ENCODE data around the gene TRMT112.
A peak's percentile ranks its signal among the peaks of the same experiment; 100 is the strongest.
"Not testable (repeated sequence)": the region's sequence is repeated elsewhere in the genome, so short reads cannot be mapped to it uniquely, and the experiment has no call there.

Gene TRMT112

DNA sequence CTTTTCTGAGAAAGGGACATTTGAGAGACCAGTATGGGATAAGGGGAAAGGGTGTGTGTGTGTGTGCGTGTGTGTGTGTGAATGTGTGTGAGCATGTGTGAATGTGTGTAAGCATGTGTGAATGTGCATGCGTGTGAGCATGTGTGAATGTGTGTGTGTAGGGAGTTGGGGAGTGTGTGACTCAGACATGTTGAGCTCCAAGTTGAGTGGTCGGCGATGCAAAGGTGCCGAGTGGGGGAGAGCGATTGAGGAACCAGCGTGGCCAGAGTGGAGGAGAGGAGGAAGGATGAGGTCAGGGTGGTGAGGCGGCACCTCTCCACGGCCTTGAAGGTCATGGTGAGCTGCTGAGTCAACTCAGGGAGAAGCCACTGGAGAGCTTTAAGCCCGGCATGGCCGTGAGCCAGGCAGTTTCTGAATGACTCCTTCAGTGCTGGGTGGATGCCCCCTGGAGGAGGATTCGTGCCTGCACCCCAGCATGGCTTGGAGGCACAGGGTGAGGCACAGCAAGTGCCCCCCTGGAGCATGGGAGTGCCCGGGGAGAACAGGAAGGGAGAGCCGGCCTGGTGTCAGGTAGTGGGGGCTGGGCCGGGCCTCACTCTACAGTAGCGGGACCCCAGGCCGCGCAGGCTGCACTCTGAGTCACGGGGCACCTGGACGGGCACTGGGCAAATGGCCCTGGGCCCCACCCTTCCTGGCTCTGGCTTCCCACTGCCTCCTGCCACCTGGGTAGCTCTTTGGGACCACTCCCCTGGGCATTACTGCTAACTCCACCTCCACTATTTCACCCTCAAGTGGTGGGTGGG, 14.4 kb upstream of the TRMT112 start:
- DNase-seq (ENCODE audit: low read depth), result peak; percentile 79

- DNase-seq (ENCODE audit: low read depth), result no peak
These were observed 13.5 kb upstream of the TRMT112 start for GRCh38 chr11:64330888-64331287.

- no peak for DNase-seq (ENCODE audit: low read depth)
These were observed 10.6 kb upstream of the TRMT112 start for GRCh38 chr11:64327993-64328392.

DNA sequence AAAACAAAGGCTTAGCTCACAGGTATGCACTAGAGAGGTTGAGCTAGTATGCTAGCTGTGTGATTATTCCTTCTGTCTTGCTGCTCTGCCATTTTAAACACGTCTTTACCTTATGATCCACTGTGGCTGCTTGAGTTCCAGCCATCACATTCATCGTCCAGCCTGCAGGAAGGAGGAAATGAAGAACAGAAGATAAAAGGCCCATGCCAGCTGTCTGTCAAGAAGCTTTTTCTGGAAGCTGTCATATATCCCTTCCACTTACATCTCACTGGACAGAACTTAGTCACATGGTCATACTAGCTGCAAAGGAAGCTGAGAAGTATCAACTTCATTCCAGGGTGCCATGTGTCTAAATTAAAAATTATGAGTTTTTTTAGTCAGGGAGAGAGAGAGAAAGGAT, 10.0 kb upstream of the TRMT112 start:
- DNase-seq (ENCODE audit: low read depth), result no peak

DNA sequence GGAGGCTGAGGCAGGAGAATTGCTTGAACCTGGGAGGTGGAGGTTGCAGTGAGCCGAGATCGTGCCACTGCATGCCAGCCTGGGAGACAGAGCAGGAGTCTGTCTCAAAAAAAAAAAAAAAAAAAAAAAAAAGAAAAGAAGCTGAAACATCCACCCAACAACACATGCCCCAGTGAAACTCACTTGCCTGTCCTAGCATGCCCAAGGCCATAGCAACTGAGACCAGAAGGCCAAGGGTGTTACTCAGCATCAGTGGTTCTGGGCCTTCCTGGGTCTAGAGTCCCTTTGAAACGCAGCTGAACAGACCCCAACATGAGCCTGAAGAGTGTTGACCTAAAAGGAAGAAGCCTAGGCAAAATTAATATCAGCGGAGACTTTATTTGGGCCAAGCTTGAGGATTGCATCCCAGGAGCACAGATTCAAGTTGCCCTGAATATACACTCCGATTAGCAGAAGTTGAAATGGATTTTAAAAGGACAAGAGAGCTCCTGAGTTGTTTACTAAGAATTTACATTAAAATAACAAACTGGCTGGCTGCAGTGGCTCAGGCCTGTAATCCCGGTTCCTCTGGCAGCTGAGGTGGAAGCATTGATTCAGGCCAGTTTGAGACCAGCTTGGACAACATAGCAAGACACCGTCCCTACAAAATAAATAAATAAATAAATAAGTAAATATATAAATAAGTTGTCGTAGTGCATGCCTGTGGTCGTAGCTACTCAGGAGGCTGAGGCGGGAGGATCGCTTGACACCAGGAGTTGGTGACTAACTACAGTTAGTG, 7.5 kb upstream of the TRMT112 start:
- DNase-seq (ENCODE audit: low read depth), result no peak

DNA sequence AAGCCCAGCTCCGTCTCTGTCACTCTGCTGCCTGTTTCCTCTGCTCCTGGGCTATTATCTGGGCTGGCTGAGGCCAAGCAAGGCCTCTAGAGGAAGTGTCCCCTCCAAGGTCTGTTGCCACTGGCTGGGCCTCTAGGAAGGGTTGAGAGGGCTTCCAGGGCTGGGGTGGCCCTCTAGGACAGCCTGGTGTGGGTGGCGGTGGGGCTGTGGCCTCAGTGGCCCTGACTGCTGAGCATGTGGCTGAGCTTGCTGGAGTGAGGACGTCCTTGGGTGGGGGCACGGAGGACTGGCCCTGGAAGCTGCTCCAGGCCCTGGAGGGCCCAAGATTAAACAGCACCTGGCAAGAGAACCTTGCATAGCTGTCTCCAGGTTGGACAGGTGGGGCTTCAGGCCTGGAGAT, 6.6 kb upstream of the TRMT112 start:
- DNase-seq (ENCODE audit: low read depth), result not testable (repeated sequence)

- DNase-seq (ENCODE audit: low read depth), result no peak
These were observed 6.0 kb upstream of the TRMT112 start for GRCh38 chr11:64323373-64323772.

DNA sequence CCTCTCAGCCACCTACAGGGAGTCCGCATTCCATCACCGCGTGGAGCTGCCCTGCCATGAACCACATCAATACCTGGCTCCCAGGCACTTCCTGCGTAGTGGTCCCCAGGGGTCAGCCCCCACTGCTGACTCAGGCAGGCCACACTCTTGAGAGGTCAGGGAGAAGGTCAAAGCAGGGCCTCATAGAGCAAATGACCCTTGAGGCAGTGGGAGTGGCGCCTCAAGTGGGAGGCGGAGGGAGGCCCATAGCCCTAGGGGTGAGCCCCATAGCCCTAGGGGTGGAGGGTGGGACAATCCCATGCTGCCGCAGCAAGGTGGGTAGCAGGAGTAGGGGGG, 5.5 kb upstream of the TRMT112 start:
- no peak for DNase-seq (ENCODE audit: low read depth)

DNA sequence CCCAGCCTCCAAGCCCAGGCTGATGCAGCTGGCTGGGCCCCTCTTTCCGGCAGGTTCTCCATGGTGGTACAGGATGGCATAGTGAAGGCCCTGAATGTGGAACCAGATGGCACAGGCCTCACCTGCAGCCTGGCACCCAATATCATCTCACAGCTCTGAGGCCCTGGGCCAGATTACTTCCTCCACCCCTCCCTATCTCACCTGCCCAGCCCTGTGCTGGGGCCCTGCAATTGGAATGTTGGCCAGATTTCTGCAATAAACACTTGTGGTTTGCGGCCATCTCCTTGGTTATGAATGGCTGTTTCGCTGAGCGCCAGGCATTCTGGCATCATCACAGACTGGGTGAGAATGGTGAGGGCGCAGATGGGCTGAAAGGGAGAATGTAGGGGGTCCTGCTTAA, 4.2 kb upstream of the TRMT112 start:
- no peak for DNase-seq (ENCODE audit: low read depth)

DNA sequence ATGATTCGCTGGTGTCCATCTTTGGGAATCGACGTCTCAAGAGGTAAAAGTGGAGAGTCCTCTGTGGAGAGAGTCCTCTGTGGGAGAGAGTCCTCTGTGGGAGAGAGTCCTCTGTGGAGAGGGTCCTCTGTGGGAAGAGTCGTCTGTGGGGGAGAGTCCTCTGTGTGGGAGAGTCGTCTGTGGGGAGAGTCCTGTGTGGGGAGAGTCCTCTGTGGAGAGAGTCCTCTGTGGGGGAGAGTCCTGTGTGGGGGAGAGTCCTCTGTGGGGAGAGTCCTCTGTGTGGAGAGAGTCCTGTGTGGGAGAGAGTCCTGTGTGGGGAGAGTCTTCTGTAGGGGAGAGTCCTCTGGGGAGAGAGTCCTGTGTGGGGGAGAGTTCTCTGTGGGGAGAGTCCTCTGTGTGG, 3.7 kb upstream of the TRMT112 start:
- no peak for DNase-seq (ENCODE audit: low read depth)

- no peak for DNase-seq (ENCODE audit: low read depth)
These were observed 3.2 kb upstream of the TRMT112 start for GRCh38 chr11:64320556-64320955.

GRCh38 chr11:64318766-64319761, 1.7 kb upstream of the TRMT112 start:
- DNase-seq (ENCODE audit: low read depth), result no peak

DNA sequence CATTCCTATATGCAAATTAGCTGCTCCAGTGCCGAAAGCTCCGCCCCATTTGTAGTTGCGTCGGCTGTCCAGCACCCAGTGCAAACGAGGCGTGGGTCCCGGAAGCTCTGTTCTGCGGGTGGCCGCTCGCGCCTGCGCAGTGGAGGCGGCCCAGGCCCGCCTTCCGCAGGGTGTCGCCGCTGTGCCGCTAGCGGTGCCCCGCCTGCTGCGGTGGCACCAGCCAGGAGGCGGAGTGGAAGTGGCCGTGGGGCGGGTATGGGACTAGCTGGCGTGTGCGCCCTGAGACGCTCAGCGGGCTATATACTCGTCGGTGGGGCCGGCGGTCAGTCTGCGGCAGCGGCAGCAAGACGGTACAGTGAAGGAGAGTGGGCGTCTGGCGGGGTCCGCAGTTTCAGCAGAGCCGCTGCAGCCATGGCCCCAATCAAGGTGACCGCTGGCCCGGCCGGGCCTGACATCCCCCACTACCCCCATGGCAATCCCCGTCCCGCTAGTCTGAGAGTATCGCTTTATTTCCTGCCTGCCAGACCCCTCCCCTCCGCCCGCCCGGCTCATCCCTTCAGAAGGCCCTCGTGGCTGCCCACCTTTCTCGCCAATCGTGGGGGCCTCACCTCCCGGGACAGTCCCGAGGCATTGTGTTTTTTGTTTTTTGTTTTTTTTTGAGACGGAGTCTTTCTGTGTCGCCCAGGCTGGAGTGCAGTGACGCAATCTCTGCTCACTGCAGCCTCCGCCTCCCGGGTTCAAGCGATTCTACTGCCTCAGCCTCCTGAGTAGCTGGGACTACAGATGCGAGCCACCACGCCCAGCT, 804 bp upstream of the TRMT112 start, which contains the start of gene PRDX5:
TSS of gene PRDX5 (plus strand) at position 161 of the 805 bp plus-strand sequence. CDS start at position 256, 95 bp downstream.
- peak; percentile 96 for DNase-seq (ENCODE audit: low read depth)

DNA sequence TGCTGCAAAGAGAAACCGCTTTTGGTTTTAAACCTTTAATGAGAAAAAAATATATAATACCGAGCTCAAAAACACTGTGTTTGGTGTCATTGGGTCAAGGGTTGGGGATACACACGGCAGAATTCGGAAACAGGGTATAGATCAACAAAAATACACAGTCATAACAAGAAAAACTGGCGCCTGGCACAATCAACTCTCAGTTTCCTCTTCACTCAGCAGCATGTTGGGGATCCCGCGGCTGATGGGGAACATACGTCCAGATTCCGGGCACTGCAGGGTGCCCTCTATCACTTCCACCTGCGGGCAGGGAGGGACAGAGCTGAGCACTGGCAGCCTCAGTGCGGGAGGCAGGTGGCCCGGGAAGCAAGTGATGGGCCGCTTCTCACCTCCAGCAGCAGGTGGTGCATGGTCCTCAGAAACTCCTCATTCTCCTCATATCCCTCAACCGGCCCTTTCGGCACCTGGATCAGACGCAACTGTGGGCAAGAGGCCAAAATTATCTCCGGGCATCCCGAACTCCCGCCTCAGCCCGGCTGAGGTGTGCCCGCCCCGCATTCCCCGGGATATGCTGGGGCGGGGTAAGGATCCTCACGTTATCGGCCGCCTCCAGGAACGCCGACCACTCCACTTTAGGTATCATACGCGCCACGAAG, 561 bp downstream of the TRMT112 start:
- no peak for DNase-seq (ENCODE audit: low read depth)

GRCh38 chr11:64315667-64316526, 1.5 kb downstream of the TRMT112 start:
- not testable (repeated sequence) for DNase-seq (ENCODE audit: low read depth)

GRCh38 chr11:64314805-64315561, 2.4 kb downstream of the TRMT112 start:
- no peak for DNase-seq (ENCODE audit: low read depth)

- no peak for DNase-seq (ENCODE audit: low read depth)
These were observed 3.1 kb downstream of the TRMT112 start for GRCh38 chr11:64314146-64314804.

DNA sequence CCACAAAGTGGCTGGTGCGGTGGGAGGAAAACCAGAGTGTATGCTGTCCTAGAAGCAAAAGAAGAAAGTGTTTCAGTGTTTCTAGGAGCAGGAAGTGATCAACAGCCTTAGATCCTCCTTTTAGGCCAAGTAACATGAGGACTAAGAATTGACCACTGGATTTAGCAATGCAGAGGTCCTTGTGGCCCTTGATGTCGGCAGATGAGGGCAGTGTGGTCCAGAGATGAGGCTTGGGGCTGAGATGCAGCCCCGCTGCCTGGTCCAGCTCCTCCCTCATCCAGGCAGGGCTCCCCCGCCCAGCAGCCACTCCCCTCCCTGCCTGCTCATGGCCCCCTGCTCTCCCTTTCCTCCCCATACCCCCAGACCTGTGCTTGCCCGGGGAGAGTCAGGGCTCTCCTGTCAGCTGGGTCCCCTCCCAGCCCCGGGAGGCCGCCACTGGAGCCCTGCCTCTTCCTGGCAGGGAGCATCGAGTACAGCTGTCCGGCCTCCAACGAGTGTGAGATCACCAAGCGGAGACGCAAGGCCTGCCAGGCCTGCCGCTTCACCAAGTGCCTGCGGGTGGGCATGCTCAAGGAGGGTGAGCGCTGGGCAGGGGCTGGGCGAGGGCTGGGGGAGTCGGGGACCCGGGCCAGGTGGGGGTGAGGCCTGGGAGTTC, 3.7 kb downstream of the TRMT112 start:
- DNase-seq (ENCODE audit: low read depth), result no peak
